HG02678 (cell line): ENCODE measurements around the gene CEP250.

ENCODE experiments used
- ATAC-seq: cut with Tn5 transposase; IDR thresholded peaks from one replicate; pipeline ENCODE4 v1.9.1; 2021; ENCODE audit warnings: mild to moderate bottlenecking, moderate library complexity; ENCODE audit not compliant: unreplicated experiment

The CEP250 gene, protein sequence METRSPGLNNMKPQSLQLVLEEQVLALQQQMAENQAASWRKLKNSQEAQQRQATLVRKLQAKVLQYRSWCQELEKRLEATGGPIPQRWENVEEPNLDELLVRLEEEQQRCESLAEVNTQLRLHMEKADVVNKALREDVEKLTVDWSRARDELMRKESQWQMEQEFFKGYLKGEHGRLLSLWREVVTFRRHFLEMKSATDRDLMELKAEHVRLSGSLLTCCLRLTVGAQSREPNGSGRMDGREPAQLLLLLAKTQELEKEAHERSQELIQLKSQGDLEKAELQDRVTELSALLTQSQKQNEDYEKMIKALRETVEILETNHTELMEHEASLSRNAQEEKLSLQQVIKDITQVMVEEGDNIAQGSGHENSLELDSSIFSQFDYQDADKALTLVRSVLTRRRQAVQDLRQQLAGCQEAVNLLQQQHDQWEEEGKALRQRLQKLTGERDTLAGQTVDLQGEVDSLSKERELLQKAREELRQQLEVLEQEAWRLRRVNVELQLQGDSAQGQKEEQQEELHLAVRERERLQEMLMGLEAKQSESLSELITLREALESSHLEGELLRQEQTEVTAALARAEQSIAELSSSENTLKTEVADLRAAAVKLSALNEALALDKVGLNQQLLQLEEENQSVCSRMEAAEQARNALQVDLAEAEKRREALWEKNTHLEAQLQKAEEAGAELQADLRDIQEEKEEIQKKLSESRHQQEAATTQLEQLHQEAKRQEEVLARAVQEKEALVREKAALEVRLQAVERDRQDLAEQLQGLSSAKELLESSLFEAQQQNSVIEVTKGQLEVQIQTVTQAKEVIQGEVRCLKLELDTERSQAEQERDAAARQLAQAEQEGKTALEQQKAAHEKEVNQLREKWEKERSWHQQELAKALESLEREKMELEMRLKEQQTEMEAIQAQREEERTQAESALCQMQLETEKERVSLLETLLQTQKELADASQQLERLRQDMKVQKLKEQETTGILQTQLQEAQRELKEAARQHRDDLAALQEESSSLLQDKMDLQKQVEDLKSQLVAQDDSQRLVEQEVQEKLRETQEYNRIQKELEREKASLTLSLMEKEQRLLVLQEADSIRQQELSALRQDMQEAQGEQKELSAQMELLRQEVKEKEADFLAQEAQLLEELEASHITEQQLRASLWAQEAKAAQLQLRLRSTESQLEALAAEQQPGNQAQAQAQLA (N-terminal part only)

DNA sequence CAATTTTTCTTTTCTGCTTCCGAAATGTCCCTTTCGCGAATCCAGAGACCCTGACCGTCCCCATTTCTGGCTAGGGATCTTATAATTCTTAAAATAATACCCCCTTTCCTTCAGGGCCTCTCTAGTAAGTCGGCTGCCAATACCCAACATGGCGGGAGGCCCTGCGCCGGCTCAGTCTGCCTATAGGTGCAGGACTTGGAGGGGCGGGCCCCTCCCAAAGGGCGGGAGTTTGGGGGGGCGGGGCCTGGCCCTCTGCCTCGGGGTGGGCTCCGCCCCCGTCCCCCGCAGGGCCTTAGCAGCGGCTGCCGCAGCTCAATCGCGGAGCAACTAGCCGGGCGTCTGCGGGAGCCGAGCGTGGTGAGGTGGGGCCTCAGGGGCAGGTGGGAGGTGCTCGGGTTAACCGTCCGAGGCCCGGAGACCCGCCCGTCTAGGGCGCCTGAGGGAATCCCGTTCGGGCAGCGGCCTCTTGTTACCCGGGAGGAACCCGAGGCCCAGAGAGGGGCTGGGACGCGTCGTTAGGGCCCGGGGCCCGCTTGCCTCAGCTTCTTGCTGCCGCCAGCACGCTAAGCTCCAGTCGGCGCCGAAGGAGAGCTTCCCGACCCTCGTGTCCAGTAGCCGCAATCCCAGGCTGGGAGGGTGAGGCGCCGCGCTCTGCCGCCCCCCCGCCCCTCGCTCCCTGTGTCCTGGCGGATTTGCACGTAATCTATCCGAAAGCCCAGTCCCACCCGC is at the start of gene CEP250:
CEP250 (plus strand) TSS at position 718 of the 729 bp plus-strand sequence. CDS start 6,770 bp downstream, outside the sequence.
- peak; percentile 95 for ATAC-seq

DNA sequence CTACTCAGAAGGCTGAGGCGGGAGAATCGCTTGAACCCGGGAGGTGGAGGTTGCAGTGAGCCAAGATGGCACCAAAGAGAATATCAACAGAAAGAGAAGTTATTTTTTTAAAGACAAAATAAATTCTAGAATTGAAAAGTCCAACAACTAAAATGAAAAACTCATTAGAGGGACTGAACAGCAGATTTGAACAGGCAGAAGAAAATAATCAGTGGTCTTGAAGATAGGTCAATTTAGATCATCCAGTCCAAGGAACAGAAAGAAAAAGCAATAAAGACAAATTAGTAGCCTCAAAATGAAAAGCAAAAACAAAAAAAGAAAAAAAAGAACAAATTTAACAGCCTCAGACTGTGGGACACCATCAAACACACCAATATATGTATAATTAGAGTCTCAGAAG is 49.6 kb upstream of the CEP250 start:
- no peak for ATAC-seq

DNA sequence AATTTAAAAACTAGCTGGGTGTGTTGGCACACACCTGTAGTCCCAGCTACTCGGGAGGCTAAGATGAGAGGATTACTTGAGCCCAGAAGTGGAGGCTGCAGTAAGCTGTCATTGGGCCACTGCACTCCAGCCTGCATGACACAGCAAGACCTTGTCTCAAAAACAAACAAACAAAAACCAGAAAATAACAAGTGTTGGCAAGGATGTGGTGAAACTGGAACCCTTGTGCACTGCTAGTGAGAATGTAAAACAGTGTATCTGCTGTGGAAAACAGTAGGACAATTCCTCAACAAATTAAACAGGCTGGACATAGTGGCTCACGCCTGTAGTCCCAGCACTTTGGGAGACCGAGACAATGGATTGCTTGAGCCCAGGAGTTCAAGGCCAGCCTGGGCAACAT is 47.1 kb upstream of the CEP250 start:
- ATAC-seq, result no peak

DNA sequence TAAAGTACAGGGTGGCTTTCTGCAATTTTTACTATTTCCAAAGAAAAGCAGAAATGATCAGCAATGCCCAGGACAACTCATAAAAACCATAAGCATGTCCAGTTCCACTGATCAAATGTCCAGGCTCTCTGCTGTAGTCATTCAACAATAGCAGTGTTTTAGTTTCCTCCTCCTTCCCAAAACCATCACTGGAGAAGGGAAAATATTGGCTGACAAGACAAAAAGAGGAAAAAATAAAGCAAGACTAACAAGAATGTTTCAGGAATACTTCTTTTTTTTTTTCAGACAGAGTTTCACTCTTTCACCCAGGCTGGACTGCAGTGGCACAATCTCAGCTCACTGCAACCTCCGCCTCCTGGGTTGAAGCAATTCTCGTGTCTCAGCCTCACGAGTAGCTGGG is 45.9 kb upstream of the CEP250 start:
- ATAC-seq, result no peak

DNA sequence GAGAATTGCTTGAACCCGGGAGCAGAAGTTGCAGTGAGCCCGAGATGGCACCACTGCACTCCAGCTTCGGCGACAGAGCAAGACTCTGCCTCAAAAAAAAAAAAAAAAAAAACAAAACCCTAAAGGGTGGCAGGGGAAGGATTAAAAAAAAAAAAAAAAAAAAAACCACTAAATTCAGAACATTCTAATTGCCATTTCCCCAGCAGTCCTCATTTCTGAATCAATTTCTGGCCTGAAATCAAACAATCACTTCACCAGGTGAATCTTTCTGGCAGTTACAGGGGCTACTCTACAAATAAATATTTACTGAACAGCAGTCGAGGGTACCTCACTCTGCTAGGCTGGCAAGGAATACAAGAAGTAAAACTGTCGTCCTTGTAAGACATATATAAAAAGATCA is 44.8 kb upstream of the CEP250 start:
- no peak for ATAC-seq

DNA sequence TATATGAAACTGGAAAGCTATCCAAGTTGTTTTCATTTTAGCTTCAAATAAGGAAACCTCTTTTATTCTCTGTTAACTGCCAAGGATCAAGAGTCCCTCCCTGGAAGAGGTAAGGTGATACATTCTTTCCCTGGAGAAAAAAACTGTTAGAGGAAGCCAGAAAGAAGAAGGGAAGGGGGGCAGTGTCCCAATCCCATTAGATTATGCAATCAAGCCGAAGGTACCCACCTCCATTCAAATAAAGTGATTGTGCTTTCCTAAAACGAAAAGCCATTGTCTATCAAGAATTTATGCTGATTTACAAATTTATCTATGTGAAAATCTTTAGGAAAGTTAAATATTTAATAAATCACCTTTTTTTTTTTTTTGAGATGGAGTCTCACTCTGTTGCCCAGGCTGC is 34.1 kb upstream of the CEP250 start:
- no peak for ATAC-seq

DNA sequence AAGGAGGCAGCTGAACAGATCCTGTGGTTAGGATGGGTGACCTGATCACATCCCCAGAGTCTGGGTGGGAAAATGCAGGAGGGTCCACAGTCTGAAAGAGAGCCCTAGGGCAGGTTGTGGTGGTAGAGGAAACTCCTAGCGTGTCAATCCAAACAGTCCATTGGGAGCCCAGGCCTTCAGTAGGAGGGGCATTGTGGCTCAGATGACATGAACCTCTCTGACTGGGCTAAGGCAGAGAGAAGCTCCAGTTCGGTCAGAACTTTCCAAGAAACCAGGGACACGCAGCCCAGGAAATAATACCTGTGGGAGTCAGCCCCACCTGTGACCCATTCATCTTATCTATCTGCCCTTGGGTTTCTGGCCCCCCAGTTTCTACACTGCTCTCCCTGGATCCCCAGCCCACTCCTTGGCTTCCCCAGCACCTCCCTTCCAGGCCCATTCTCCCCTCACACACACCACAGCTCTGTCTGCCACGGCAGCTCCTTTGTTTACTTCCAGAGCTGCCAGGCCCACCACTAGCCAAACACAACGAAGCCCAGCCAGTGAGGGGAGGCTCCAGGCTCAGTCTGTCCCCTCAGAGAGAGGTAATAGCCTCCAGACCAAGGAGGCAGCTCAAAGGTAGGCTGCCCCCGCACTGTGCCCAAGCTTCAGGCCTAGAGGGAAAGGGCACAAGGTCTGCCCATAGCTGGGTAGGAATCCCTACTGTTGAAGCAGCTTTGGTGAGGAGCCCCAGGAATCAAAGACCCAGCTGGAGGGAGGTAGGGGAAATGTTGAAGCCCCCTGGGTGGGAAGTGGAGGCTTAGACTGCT is 23.6 kb upstream of the CEP250 start:
- no peak for ATAC-seq

DNA sequence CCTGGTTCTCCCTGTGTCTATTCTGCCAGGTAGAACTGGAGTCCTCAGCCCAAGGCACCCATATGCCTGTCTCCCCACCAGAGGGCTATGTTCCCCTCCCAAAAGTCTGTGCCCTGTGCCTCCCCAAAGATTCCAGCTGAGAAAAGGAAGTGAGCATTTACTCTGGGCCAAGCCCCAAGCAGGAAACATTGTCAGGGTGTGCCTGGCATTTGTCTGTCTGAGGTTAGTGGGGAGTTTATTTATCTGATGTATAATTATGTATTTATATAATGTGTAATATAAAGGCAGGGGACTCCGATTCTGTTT is 23.0 kb upstream of the CEP250 start:
- ATAC-seq, result no peak

DNA sequence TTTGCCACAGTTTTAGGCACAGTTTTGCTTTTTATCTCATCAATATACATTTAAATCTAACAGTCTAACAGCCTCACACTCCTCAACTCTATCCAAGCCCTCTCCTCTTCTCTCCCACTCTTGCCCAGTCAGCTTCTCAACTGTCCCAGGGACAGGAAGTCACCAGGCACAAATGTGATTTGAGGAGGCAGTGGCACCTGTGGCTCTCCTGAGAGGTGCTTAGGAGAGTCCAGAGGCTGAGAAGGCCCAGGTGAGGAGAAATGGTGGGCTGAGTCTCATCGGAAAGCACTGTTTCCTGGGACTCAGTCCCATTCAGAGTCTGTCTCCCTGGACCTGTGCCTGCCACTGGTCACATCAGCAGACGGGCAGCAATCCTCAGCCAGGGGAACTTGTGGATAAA is 22.1 kb upstream of the CEP250 start:
- ATAC-seq, result no peak

DNA sequence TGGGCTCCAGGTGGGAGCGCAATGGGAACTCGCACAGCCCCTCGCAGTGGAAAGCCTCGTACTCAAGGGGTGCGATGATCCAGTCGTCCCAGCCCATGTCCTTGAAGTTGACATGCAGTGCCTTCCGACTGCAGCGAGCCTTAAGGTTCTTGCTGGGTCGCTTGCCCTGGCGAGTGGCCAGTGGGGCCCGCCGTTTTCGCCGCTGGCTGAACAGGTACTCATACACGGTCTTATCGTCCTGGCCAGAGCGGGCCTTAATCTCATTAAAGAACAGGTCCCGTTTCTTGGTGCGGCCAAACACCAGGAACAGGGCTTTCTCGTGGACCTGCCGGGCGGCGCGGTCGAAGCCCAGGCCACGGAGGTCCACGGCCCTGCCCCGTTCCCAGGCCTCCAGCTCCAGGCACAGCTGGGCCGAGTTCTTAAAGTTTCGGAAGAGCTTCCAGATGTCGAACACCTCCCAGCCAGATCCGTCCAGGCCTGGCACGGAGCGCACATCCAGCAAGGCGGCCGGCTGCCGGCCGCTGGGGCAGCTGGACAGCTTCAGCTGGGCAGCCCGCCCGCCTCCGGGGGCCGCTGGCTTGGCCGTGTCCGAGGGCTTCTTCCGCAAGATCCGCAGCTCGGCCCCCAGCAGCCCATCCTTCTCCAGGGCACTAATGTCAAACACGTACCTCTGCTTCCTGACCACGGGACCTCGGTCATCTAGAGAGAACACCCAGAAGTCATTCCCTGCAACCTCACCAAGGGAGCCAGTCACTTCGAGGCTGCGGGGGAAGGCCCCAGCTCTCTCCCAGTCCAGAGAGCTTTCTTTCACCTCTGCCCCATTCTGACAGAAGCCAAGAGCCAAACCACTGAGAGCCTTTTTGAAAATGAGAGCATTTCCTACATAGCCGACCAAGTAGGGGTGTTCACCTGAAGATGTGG is 21.1 kb upstream of the CEP250 start:
- no peak for ATAC-seq

DNA sequence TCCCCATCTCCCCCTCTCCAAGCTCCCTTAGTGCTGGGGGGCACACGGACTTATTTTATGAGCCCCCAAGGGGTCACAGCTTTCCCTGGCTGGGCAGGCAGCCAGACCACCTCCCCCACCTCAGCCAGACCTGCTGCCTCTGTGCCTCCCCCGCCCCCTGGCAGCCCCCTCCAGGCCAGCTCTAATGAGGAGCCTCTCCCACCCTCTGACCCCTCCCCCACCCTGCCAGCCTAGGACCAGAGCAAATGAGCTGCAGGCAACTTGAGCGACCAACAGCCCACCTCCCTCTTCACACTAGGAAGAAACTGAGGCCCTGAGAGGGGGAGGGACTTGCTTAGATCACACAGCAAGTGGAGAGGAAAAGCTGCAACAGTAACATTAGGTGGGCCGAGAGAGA is 19.2 kb upstream of the CEP250 start:
- no peak for ATAC-seq

DNA sequence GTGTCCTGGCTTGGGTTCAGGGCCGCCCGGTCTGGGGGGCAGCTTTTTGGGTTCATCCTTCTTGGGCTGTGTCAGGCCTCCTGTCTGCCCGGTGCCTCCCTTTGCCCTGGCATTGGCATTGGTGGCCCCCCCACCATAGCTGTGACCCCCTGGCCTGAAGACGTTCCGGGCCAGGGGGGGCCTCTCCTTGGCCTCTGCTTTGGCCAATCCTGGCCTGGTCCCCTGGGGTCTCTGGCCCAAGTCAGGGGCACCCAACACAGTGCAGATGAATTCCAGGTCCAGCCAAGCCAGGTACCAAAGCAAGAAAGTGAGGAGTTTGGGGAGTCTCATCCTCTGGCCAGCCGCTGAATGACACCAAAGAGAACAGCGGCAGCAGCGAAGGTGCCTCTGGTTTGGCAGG is 17.8 kb upstream of the CEP250 start:
- ATAC-seq, result no peak

DNA sequence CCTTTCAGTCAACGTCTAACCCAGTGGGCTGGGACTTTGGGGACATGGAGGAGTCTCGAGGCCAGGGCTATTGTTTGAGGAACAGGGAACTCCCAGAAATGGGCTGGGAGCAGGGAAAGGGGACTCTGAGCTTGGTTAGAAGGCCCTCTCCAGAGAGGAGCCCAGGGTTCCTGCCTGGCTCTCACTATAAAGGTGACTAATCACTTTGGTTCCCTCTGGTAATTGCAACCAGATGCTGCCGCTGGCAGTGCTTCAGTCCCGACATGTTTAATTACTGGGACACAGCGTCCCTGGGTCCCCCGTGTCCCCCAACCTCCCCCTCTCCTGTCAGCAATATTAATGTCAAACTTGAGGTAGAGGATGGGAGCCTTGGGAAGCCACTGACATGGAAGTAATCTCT is 12.4 kb upstream of the CEP250 start:
- no peak for ATAC-seq

DNA sequence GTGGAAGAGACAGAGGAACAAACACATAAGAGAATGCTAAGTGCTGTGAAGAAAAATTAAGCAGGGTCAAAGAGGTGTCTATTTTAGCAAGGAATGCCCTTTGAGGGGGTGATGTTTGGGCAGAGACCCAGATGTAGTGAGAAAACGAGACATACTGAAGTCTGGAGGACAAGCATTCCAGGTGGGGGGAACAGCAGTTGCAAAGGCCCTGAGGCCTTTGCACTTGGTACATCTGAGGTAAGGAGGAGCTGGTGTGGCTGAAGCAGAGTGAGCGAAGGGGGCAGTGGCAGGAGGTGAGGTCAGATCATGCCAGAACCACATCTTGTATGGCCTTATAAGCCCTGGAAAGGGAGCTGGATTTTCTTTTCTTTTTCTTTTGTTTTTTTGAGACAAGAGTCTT is 11.2 kb upstream of the CEP250 start:
- ATAC-seq, result no peak

DNA sequence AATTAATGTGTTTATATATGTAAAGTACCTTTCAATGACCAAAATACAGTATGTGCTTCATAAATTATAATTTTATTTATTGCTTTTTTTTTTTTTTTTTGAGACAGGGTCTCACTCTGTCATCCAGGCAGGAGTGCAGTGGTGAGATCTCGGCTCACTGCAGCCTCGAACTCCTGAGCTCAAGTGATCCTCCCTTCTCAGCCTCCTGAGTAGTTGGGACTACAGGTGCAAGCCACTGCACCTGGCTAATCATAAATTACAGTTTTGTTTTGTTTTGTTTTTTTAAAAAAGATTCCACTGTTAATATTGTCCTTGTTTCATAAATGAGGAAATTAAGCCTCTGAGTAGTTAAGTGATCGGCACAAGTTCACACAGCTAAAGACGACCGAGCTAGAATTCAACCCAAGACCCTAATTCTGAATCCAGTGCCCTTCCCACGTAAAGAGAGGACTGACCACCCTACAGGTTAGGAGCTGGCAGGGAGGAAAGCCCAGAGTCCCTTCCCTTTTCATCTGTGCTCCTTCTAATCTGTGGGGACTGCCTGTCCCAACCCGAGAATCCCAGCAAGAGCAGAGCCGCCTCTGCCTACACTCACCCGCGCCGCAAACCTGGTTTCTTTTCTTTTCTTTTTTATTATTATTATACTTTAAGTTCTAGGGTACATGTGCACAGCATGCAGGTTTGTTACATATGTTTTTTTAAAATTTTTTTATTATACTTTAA is 8.9 kb upstream of the CEP250 start:
- ATAC-seq, result no peak

DNA sequence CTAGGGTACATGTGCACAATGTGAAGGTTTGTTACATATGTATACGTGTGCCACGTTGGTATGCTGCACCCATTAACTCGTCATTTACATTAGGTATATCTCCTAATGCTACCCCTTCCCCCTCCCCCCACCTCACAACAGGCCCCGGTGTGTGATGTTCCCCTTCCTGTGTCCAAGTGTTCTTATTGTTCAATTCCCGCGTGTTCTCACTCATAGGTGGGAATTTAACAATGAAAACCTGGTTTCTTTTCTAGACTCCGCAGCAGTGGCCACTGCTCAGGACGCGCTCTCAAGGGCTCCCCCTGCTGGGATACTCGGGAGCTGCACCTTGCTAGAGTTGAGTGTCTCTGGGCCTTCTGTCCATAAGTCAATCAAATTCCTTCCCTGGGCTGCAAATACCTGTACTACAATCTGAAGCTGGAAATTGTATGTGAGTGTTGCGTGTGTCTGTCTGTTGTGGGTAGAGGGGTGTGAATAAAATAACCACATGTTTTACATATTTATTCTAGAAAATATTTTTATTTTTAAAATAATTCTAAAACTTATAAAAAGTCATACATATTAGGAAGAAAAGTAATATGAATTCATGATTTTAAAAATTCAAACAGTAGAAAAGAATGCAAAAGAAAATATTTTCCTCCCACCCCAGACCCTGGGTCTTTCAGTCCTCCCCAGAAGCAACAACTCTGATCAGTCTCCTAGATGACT is 8.2 kb upstream of the CEP250 start:
- no peak for ATAC-seq

DNA sequence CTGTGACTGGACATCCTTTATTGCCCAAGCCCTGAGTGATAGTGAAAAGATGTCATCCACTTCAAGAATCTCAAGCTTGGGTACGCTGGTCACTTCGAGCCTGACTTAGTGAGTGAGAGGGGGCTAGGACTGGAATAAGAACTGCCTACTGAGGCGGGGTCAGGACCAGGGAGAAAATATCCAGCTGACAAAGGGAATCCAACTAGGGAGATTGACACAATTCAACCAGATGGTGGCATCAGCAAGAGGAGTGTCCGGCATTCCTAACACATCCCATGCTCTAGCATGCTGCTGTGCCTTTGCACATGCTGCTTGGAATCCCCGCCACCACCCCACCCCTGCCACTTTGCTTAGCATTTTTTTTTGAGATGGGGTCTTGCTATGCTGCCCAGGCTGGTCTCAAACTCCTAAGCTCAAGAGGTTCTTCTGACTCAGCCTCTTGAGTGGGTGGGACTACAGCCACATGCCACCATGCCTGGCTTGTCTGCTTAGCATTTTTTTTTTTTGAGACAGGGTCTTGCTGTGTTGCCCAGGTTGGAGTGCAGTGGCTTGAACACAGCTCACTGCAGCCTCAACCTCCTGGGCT is 6.5 kb upstream of the CEP250 start:
- no peak for ATAC-seq
